Cardiac muscle cell (in vitro differentiated cells and primary cell): ENCODE results near the gene PPFIA4. TPM values are rescaled to one million over a fixed set of nuclear protein-coding genes. Genes with fewer than 3 reads are reported as not detected.

Experiments used
- DNase-seq, 2 donors: peaks; one replicate each; pipeline versions ENCODE4 v3.0.0 to v3.0.0-alpha.2; 2010 to 2017; ENCODE audit warnings: low read depth in 1 of 2, low spot score in 1 of 2
- H3K27ac ChIP-seq: fragments of 200-600 bp; sonication (generic); 2 replicates; pipeline ENCODE4 v1.5.1; 2016
- H3K27me3 ChIP-seq: fragments of 200-600 bp; sonication (generic); 2 replicates; pipeline ENCODE4 v1.6.0; 2016; ENCODE audit warnings: control low read depth
- H3K36me3 ChIP-seq: fragments of 200-600 bp; sonication (generic); 2 replicates; pipeline ENCODE4 v1.5.1; 2016; ENCODE audit warnings: control low read depth
- H3K4me1 ChIP-seq: fragments of 200-600 bp; sonication (generic); 2 replicates; pipeline ENCODE4 v1.8.1; 2017; ENCODE audit warnings: low read depth, mild to moderate bottlenecking, mixed run types
- H3K4me3 ChIP-seq: fragments of 200-600 bp; sonication (generic); 2 replicates; pipeline ENCODE4 v1.5.1; 2016; ENCODE audit warnings: mild to moderate bottlenecking
- H3K9me3 ChIP-seq: fragments of 200-600 bp; sonication (generic); 2 replicates; pipeline ENCODE4 v1.5.1; 2017; ENCODE audit warnings: low read depth, mild to moderate bottlenecking, control low read depth
- polyA plus RNA-seq: library from polyadenylated mRNA; unstranded; fragments of >200 nt; fragmentation: Nextera tagmentation; extraction: Ambion mirVana; gene quantifications from 2 replicates; pipeline ENCODE4 v1.2.1, GENCODE V29; 2016
- total RNA-seq: library from RNA; depleted of rRNA; stranded (reverse); fragments of >200 nt; gene quantifications from 2 replicates; pipeline ENCODE4 v1.2.3, GENCODE V29; 2016
- TF ChIP-seq, protein P1 (sequence below): IDR thresholded peaks from 2 replicates; pipeline ENCODE4 v1.5.1; 2012; ENCODE audit warnings: low read depth, mild to moderate bottlenecking, low read length

The PPFIA4 gene
- total and polyA plus RNA-seq, 2 experiments from 2014 or later, result 97.5 to 207 TPM

DNA sequence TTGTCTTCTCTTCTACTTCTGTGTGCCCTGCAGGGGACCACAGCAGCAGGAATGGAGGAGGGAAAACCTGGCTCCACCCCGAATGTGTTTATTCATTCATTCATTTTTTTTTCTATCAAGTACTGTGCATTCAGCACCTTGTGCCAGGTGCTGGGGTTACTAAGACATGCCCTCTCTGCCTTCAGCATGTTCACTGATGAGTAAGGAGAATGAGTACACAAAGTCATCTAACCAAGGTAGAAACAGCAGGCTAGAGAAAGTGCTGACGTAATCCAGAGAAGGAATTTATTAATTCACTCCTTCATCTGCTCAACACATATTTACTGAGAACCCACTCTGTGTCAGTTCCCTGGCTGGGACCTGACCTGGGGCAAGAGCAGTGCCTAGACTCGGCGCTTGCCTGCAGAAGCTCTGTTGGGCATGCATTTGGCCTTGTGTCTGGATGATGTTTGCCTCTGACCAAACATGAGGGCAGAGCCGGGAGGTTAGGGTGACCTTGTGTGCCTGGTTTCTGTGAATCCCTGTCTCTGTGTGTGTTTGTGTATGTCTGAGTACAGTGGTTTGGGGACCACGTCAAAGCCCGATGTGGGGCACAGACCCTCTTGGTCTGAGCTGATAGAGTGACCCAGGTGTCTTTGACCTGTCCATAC lies 62.8 kb downstream of the PPFIA4 start:
- no peak overlapping the region for H3K27ac ChIP-seq
- TF ChIP-seq, protein P1, sequence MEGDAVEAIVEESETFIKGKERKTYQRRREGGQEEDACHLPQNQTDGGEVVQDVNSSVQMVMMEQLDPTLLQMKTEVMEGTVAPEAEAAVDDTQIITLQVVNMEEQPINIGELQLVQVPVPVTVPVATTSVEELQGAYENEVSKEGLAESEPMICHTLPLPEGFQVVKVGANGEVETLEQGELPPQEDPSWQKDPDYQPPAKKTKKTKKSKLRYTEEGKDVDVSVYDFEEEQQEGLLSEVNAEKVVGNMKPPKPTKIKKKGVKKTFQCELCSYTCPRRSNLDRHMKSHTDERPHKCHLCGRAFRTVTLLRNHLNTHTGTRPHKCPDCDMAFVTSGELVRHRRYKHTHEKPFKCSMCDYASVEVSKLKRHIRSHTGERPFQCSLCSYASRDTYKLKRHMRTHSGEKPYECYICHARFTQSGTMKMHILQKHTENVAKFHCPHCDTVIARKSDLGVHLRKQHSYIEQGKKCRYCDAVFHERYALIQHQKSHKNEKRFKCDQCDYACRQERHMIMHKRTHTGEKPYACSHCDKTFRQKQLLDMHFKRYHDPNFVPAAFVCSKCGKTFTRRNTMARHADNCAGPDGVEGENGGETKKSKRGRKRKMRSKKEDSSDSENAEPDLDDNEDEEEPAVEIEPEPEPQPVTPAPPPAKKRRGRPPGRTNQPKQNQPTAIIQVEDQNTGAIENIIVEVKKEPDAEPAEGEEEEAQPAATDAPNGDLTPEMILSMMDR, result no peak

DNA sequence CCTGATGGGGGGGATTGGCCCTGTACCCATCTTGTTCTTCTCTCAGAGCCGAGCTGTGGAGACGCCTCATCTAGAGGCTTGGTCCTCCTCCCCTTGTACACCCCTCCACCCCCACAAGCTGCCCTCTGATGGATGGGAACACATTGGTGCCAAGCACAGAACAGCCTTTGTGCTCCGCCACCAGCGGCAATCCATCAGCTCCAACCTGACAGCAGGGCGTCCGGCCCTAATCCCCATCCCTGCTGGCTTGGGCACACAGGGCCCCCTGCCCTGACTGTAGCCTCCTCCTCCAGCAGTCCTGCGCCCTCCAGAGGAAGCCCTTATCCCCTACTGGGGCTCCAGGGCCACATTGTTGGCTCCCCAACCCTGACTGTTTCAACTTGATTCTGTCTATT lies 63.4 kb downstream of the PPFIA4 start:
- Histone ChIP-seq H3K27ac (no peak overlapping the region), H3K4me3 (no peak overlapping the region), H3K4me1 (peaks cover 35% of the 10 kb centered on the region), H3K27me3 (no peaks in the 10 kb centered on the region), H3K36me3 (no peaks in the 10 kb centered on the region), H3K9me3 (no peaks in the 10 kb centered on the region)
- no peak for DNase-seq
- TF ChIP-seq, protein P1, result no peak

More for the DNA sequence above, 62.8 kb downstream of the PPFIA4 start:
- H3K9me3 ChIP-seq, result no peaks in the 10 kb centered on the region
- no peak for DNase-seq
- peaks cover 35% of the 10 kb centered on the region for H3K4me1 ChIP-seq
- H3K27me3 ChIP-seq, result no peaks in the 10 kb centered on the region
- no peak overlapping the region for H3K4me3 ChIP-seq
- no peaks in the 10 kb centered on the region for H3K36me3 ChIP-seq

DNA sequence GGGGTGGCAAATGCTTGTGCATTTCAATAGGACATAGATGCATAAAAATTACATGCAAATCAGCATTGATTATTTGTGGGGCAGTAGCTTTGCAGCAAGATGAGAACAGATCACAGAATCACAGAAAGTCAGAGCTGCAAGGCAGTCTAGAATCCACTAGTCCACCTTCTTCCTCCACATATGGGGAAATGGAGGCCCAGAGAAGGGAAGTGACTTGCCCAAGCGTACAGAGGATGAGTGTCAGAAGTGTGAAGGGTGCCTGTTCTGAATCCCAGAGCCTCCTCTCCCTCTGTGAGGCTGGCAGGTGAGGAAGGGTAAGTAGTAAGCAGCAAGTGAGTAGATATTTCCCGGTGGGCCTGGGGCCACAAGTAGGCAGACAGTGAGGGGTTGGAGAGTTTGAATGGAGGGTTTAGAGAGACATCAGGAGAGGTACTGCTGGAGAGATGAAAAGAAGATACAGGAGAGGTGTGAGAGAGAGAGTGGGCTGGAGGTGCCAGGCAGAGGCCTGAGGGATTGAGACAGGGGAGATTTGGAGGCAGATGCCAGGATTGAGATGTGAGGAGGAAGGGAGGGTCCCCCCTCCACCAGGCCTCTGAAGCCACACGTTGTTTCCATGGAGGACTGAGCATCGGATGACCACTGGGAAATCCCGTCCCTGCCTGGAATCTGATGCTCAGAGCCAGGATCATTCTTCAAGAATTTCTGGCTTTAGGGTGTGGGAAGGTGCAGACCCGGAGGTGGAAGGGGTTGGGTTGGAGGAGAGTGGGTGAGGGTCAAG lies 64.3 kb downstream of the PPFIA4 start:
- H3K27me3 ChIP-seq, result no peaks in the 10 kb centered on the region
- H3K36me3 ChIP-seq, result no peaks in the 10 kb centered on the region
- H3K27ac ChIP-seq, result no peak overlapping the region
- peaks cover 30% of the 10 kb centered on the region for H3K4me1 ChIP-seq
- H3K9me3 ChIP-seq, result no peaks in the 10 kb centered on the region
- DNase-seq, result no peak
- TF ChIP-seq, protein P1, result no peak
- H3K4me3 ChIP-seq, result no peak overlapping the region

DNA sequence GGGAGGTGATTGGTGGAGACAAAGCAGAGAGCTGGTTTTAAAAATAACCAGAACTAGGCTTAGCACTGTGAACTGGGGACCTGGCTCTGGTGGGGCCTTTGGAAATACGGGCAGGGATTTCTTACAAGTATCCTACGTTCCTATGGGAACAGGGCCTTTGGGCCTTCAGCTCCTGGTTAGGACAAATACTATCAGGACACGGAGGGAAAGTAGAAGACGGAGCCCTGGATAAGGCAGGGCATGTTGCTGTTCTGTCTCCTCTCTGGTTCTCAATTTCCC lies 64.8 kb downstream of the PPFIA4 start:
- H3K4me3 ChIP-seq, result no peak overlapping the region
- TF ChIP-seq, protein P1, result no peak
- no peaks in the 10 kb centered on the region for H3K36me3 ChIP-seq
- H3K27ac ChIP-seq, result no peak overlapping the region
- H3K27me3 ChIP-seq, result no peaks in the 10 kb centered on the region
- peaks cover 25% of the 10 kb centered on the region for H3K4me1 ChIP-seq
- H3K9me3 ChIP-seq, result no peaks in the 10 kb centered on the region
- no peak for DNase-seq

DNA sequence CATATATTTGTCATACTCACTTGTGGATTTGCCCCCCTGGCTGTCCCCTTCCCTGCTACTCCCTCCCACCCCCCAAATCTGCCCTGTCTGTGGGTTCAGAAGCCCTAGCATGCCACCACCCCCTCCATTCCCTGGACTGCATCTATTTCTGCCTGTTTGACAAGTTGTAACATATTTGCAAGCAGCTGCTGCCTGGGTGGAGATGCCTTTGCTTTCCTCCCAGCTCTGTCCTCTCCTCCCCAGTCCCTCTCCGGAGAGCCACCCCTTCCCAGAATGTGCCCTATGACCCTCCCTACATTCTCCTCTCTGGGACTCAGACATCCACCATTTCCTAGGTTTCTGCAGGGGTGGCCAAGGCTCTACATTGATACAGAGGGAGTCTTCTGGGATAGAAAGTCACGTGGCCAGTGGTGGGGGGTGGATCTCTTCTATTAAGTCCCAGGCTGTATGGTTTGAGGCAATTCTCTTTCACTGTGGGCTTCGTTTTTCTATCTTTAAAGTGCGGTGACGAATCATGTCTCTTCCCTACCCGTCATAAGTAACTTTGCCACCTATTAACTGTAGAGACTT lies 65.6 kb downstream of the PPFIA4 start:
- peaks cover 18% of the 10 kb centered on the region for H3K4me1 ChIP-seq
- H3K4me3 ChIP-seq, result no peak overlapping the region
- H3K9me3 ChIP-seq, result no peaks in the 10 kb centered on the region
- H3K27ac ChIP-seq, result no peak overlapping the region
- H3K36me3 ChIP-seq, result no peaks in the 10 kb centered on the region
- TF ChIP-seq, protein P1, result no peak
- no peak for DNase-seq
- H3K27me3 ChIP-seq, result no peaks in the 10 kb centered on the region
